Neuronal stem cell (in vitro differentiated cells): Measurements from ENCODE around the gene DIRAS2.

Experiments used
- DNase-seq: peaks from one replicate; pipeline ENCODE4 v3.0.0-alpha.2; 2013; ENCODE audit warnings: low spot score
- H2AFZ ChIP-seq: one replicate; pipeline ENCODE4 v1.6.1; 2013; ENCODE audit warnings: mild to moderate bottlenecking, low read length, inconsistent platforms
- H2AK5ac ChIP-seq: 2 replicates; pipeline ENCODE4 v1.6.1; 2013; ENCODE audit warnings: low read depth, mild to moderate bottlenecking, inconsistent platforms, low read length, moderate library complexity, mixed read lengths
- H2BK120ac ChIP-seq: 2 replicates; pipeline ENCODE4 v1.6.1; 2013; ENCODE audit warnings: low read depth, mild to moderate bottlenecking, inconsistent platforms, low read length, moderate library complexity, mixed read lengths
- H2BK12ac ChIP-seq: one replicate; pipeline ENCODE4 v1.6.1; 2013; ENCODE audit warnings: low read length, inconsistent platforms
- H2BK15ac ChIP-seq: 2 replicates; pipeline ENCODE4 v1.6.1; 2013; ENCODE audit warnings: mild to moderate bottlenecking, low read length, inconsistent platforms, mixed read lengths
- H2BK5ac ChIP-seq: one replicate; pipeline ENCODE4 v1.6.1; 2013; ENCODE audit warnings: inconsistent platforms, mild to moderate bottlenecking, low read length, moderate library complexity
- H3K14ac ChIP-seq: one replicate; pipeline ENCODE4 v1.6.1; 2013; ENCODE audit warnings: low read length, inconsistent platforms
- H3K18ac ChIP-seq: 2 replicates; pipeline ENCODE4 v1.6.1; 2013; ENCODE audit warnings: low read length, inconsistent platforms
- H3K23ac ChIP-seq: 2 replicates; pipeline ENCODE4 v1.6.1; 2013; ENCODE audit warnings: low read depth, mild to moderate bottlenecking, mixed read lengths, low read length, inconsistent platforms; ENCODE audit not compliant: poor library complexity
- H3K27ac ChIP-seq: replicated peaks from 3 replicates; pipeline ENCODE4 v1.5.1; 2013; ENCODE audit warnings: low read length, inconsistent platforms
- H3K27me3 ChIP-seq, 3 experiments: 2 replicates each; pipeline ENCODE4 v1.6.1; 2013; ENCODE audit warnings: low read length in 3 of 3, mild to moderate bottlenecking in 2 of 3, inconsistent platforms in 1 of 3, low read depth in 1 of 3, mixed read lengths in 1 of 3, moderate library complexity in 1 of 3; ENCODE audit not compliant: control insufficient read depth in 3 of 3, insufficient read depth in 3 of 3
- H3K36me3 ChIP-seq, 2 donors: replicated peaks in 1 of 2; 2 replicates each; pipeline ENCODE4 v1.6.1; 2013; ENCODE audit warnings: low read length in 2 of 2; ENCODE audit not compliant: control insufficient read depth in 2 of 2, insufficient read depth in 2 of 2
- H3K4ac ChIP-seq: 2 replicates; pipeline ENCODE4 v1.6.1; 2013; ENCODE audit warnings: inconsistent platforms, mild to moderate bottlenecking, low read length, moderate library complexity
- H3K4me1 ChIP-seq, 2 donors: 1 replicate in 1 of 2; 2 replicates in 1 of 2; pipeline ENCODE4 v1.6.1; 2013; ENCODE audit warnings: low read length in 2 of 2, low read depth in 1 of 2; ENCODE audit not compliant: control insufficient read depth in 2 of 2, insufficient read depth in 1 of 2
- H3K4me2 ChIP-seq: one replicate; pipeline ENCODE4 v1.6.1; 2013; ENCODE audit warnings: mild to moderate bottlenecking, low read length, inconsistent platforms; ENCODE audit not compliant: insufficient read depth, poor library complexity, severe bottlenecking
- H3K4me3 ChIP-seq, 2 donors: 2 replicates each; pipeline ENCODE4 v1.5.1; 2013; ENCODE audit warnings: low read length in 2 of 2, mild to moderate bottlenecking in 2 of 2, inconsistent platforms in 1 of 2, moderate library complexity in 1 of 2
- H3K79me1 ChIP-seq: one replicate; pipeline ENCODE4 v1.6.1; 2013; ENCODE audit warnings: low read depth, mild to moderate bottlenecking, inconsistent platforms, low read length, moderate library complexity
- H3K9ac ChIP-seq: one replicate; pipeline ENCODE4 v1.6.1; 2013; ENCODE audit warnings: mild to moderate bottlenecking, low read depth, low read length, inconsistent platforms; ENCODE audit not compliant: poor library complexity
- H3K9me3 ChIP-seq, 2 donors: replicated peaks in 1 of 2; 2 replicates each; pipeline versions ENCODE3 to v1.6.1; 2013; ENCODE audit warnings: low read length in 2 of 2, mild to moderate bottlenecking in 2 of 2, inconsistent platforms in 1 of 2, low read depth in 1 of 2, mixed read lengths in 1 of 2, moderate library complexity in 1 of 2; ENCODE audit not compliant: control insufficient read depth in 2 of 2, insufficient read depth in 1 of 2
- H4K8ac ChIP-seq: one replicate; pipeline ENCODE4 v1.6.1; 2013; ENCODE audit warnings: low read depth, mild to moderate bottlenecking, inconsistent platforms, low read length, moderate library complexity
- H4K91ac ChIP-seq: one replicate; pipeline ENCODE4 v1.6.1; 2013; ENCODE audit warnings: low read length, low read depth, mild to moderate bottlenecking, inconsistent platforms; ENCODE audit not compliant: poor library complexity
- WGBS, 2 donors: extraction: QIAGEN DNeasy Blood & Tissue Kit; methylation state at CpG; one replicate each; pipeline ENCODE4 v1.1.7; 2013; ENCODE audit warnings: missing lambda C conversion rate in 2 of 2, mixed read lengths in 1 of 2; ENCODE audit not compliant: insufficient read length in 2 of 2, insufficient replicate concordance in 1 of 2; ENCODE audit errors: extremely low coverage in 2 of 2; 5-methylcytosine and 5-hydroxymethylcytosine counted together

The DIRAS2 gene

GRCh38 chr9:90569511-90569910, 73.1 kb downstream of the DIRAS2 start:
- Histone ChIP-seq H3K4ac (no peak overlapping the region), H2BK120ac (no peak overlapping the region), H2BK5ac (no peak overlapping the region), H3K4me1 (peaks cover 2 to 3% of the 10 kb centered on the region in 2 donors), H3K36me3 (no peaks in the 10 kb centered on the region), H2BK12ac (no peak overlapping the region), H3K23ac (no peak overlapping the region), H4K91ac (no peak overlapping the region), H2BK15ac (no peak overlapping the region), H3K27me3 (no peaks in the 10 kb centered on the region), H3K79me1 (no peaks in the 10 kb centered on the region), H2AK5ac (no peak overlapping the region), H2AFZ (no peak overlapping the region), H4K8ac (no peak overlapping the region), H3K4me3 (no peak overlapping the region), H3K18ac (no peak overlapping the region), H3K14ac (no peak overlapping the region), H3K27ac (no peak overlapping the region), H3K9ac (no peak overlapping the region), H3K4me2 (no peak overlapping the region), H3K9me3 (peaks cover 0 to 2% of the 10 kb centered on the region in 2 donors)
- DNase-seq, result no peak
- WGBS, 2 donors, result no CpG with 5 or more reads among the region's 1 CpG

DNA sequence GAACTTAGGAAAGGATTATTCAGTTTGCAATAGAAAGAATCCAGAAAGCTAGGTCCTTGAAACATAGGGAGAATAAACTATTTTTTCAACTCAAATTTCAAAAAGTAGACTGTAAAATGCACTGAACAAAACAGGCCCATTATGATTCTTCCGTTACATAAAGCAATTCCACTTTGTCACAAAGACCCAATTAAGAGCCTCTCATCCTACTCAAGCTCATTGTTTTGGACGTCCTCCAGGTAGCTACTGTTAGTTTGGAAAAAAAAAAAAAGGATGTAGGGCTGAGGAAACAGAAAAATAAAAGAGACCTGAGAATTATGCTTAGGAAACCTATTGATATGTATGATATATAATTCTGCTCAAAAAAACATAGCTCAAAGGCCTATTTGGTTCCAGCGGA, 74.0 kb downstream of the DIRAS2 start:
- Histone ChIP-seq H3K18ac (no peak overlapping the region), H3K4ac (no peak overlapping the region), H3K14ac (no peak overlapping the region), H3K36me3 (no peaks in the 10 kb centered on the region), H2BK12ac (no peak overlapping the region), H3K4me3 (no peak overlapping the region), H2BK5ac (no peak overlapping the region), H3K4me2 (no peak overlapping the region), H2AK5ac (no peak overlapping the region), H3K23ac (no peak overlapping the region), H4K91ac (no peak overlapping the region), H3K4me1 (peaks cover 2 to 3% of the 10 kb centered on the region in 2 donors), H4K8ac (no peak overlapping the region), H2BK120ac (no peak overlapping the region), H3K27me3 (no peaks in the 10 kb centered on the region), H3K9me3 (peaks cover 0 to 2% of the 10 kb centered on the region in 2 donors), H3K79me1 (no peaks in the 10 kb centered on the region), H3K9ac (no peak overlapping the region), H2AFZ (no peak overlapping the region), H2BK15ac (no peak overlapping the region), H3K27ac (no peak overlapping the region)
- WGBS, 2 donors, result no CpG with 5 or more reads among the region's 3 CpGs
- DNase-seq, result no peak

DNA sequence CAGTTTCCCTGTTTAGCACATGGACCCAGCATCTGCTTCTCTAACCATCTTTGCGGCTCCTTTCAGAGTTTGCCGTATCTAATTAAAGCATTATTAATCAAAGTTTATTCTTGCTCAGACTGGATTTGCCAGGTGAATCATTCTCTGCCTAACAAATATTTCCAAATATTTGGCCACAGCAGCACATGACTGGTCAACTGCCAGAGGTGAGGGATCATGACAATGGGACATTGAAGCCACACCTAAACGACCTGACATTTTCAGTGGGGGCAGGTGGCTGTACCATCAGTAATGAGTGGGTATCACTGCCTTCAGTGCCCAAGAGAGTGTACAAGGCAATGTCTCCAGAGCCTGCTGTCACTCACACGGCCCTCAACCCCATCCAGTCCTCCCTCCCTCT, 80.4 kb downstream of the DIRAS2 start:
- Histone ChIP-seq H2BK12ac (no peak overlapping the region), H2BK15ac (no peak overlapping the region), H3K23ac (no peak overlapping the region), H2AFZ (no peak overlapping the region), H3K27ac (no peak overlapping the region), H3K18ac (no peak overlapping the region), H3K9ac (no peak overlapping the region), H3K4me2 (no peak overlapping the region), H2AK5ac (no peak overlapping the region), H3K14ac (no peak overlapping the region), H3K9me3 (peaks cover 2 to 7% of the 10 kb centered on the region in 2 donors), H4K91ac (no peak overlapping the region), H2BK5ac (no peak overlapping the region), H3K4me1 (no peaks in the 10 kb centered on the region), H3K79me1 (no peaks in the 10 kb centered on the region), H4K8ac (no peak overlapping the region), H3K4ac (no peak overlapping the region), H3K4me3 (no peak overlapping the region), H3K36me3 (no peaks in the 10 kb centered on the region), H2BK120ac (no peak overlapping the region), H3K27me3 (no peaks in the 10 kb centered on the region)
- DNase-seq, result no peak
- WGBS, 2 donors, result no CpG with 5 or more reads among the region's 4 CpGs
